Measurements from ENCODE around the gene PPP1R15A.

The PPP1R15A gene

DNA sequence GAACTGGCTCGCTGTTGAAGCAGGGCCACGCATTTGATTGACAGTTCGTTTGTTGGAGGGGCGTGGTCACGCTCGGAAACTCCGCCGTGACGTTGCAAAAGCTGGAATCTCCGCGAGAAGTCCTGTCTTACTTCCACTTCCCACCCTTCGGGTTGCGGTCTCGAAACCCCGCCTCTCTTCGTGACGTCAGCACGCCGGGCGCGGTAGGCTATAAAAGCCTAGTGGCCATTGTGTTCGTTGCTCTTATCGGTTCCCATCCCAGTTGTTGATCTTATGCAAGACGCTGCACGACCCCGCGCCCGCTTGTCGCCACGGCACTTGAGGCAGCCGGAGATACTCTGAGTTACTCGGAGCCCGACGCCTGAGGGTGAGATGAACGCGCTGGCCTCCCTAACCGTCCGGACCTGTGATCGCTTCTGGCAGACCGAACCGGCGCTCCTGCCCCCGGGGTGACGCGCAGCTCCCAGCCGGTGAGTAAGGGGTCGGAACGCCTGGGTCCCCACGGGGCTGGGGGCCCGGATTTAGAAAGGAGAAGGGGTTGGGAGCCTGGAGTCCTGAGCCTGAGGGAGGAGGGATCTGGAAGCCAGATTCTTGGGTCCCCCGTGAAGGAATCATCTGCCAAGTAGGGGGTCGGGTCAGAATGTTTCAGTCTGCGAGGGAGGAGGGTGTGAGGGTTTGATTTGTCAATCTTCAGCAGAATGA lies at the start of gene PPP1R15A:
Gene PPP1R15A, plus strand, starts transcription at position 240 of the 702 bp plus-strand sequence. CDS start 813 bp downstream, outside the sequence.
- peak within 1 kb of the TSS; percentile 73 for H3K4me3 ChIP-seq (ENCODE audit: low read length)
- peak; percentile 96 for DNase-seq (ENCODE audit: low read depth)
- TF ChIP-seq, protein P1, sequence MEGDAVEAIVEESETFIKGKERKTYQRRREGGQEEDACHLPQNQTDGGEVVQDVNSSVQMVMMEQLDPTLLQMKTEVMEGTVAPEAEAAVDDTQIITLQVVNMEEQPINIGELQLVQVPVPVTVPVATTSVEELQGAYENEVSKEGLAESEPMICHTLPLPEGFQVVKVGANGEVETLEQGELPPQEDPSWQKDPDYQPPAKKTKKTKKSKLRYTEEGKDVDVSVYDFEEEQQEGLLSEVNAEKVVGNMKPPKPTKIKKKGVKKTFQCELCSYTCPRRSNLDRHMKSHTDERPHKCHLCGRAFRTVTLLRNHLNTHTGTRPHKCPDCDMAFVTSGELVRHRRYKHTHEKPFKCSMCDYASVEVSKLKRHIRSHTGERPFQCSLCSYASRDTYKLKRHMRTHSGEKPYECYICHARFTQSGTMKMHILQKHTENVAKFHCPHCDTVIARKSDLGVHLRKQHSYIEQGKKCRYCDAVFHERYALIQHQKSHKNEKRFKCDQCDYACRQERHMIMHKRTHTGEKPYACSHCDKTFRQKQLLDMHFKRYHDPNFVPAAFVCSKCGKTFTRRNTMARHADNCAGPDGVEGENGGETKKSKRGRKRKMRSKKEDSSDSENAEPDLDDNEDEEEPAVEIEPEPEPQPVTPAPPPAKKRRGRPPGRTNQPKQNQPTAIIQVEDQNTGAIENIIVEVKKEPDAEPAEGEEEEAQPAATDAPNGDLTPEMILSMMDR (IDR thresholded peaks at IDR 0.05; ENCODE audit: insufficient read depth, low read depth, low read length, missing control alignments) = no peak

DNA sequence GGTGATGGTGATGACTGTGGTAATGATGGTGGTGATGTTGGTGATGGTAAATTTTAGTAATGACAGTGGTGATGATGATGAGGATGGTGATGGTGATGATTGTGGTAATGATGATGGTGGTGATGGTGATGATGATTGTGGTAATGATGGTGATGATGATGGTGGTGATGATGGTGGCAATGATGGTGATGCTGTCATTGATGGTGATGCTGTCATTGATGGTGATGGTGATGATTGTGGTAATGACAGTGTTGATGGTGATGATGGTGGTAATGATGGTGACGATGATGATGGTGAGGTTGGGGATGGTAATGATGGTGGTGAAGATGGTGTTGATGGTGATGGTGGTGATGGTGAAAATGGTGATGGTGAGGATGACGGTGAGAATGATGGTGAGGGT lies 49.7 kb upstream of the PPP1R15A start:
- TF ChIP-seq, protein P1 (IDR thresholded peaks at IDR 0.05; ENCODE audit: insufficient read depth, low read depth, low read length, missing control alignments) = no peak

DNA sequence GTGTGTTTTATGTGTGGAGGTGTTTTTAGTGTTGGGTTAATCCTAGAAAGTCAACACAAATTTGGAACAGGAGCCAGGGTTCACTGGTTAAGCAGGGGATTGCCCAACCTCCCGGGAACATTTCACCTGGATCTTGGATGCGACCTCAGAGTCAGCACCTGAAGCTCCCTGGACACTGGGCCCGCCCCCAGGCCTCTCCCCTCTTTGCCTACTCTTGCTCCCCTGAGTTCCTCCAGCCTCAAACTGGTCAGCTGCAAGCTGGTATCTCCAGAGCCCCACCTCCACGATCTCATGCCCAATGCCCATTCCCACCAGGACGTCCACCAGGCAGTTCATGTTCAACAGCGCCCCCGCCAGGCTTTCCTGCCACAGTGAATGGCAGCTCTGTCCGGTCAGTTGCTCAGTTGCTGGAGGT lies 45.6 kb upstream of the PPP1R15A start:
- H3K4me3 ChIP-seq (ENCODE audit: low read length) = no peak overlapping the region
- TF ChIP-seq, protein P1 (IDR thresholded peaks at IDR 0.05; ENCODE audit: insufficient read depth, low read depth, low read length, missing control alignments) = no peak
- no peak for DNase-seq (ENCODE audit: low read depth)

More for the DNA sequence above, 49.7 kb upstream of the PPP1R15A start:
- H3K4me3 ChIP-seq (ENCODE audit: low read length) = no peak overlapping the region
- DNase-seq (ENCODE audit: low read depth) = no peak

DNA sequence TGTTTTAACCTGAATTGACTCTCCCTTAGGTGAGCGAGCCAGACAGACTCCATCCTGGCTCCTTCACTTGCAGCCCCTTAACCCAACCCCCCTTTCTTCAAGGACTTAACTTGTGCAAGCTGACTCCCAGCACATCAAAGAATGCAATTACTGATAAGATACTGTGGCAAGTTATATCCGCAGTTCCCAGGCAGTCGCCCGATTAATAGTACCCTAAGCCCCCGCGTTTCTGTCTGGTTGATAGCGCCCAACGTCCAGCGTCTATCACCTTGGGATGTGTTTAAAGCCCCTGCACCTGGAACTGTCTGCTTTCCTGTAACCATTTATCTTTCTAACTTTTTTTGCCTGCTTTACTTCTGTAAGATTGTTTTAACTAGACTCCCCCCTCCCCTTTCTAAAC lies 42.1 kb upstream of the PPP1R15A start:
- no peak overlapping the region for H3K4me3 ChIP-seq (ENCODE audit: low read length)
- TF ChIP-seq, protein P1 (IDR thresholded peaks at IDR 0.05; ENCODE audit: insufficient read depth, low read depth, low read length, missing control alignments) = no peak
- no peak for DNase-seq (ENCODE audit: low read depth)

DNA sequence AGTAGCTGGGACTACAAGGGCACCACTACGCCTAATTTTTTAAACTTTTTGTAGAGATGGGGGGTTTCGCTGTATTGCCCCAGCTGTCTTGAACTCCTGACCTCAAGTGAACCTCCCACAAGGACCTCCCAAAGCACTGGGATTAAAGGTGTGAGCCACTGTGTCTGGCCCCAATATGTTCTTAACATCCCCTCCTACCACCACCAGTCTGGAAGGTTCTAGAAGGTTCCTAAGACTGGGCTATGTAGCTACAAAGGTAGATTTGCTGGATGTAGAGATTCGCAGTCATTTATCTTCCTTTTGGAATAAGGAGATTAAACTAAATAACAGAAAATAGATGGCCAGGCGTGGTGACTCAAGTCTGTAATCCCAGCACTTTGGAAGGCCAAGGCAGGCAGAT lies 41.3 kb upstream of the PPP1R15A start:
- TF ChIP-seq, protein P1 (IDR thresholded peaks at IDR 0.05; ENCODE audit: insufficient read depth, low read depth, low read length, missing control alignments) = no peak
- no peak overlapping the region for H3K4me3 ChIP-seq (ENCODE audit: low read length)
- DNase-seq (ENCODE audit: low read depth) = no peak

DNA sequence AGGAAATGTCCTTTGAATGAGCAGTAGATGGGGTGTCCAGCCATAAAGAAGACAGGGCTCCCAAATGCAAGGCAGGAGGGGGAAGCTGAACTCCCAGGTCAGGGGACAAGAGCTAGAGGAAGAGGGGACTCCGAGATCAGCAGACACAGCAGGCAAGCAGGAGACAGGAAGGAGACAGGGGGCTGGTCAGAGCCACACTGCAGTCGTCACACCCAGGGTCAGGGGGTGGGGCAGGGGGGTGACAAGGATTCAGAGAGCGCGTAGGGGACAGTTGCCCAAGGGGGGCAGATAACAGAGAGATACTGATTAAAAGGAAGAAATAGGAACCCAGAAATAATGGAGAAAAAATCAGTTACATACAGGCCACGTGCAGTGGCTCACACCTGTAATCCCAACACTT lies 39.2 kb upstream of the PPP1R15A start:
- no peak for DNase-seq (ENCODE audit: low read depth)
- TF ChIP-seq, protein P1 (IDR thresholded peaks at IDR 0.05; ENCODE audit: insufficient read depth, low read depth, low read length, missing control alignments) = no peak

DNA sequence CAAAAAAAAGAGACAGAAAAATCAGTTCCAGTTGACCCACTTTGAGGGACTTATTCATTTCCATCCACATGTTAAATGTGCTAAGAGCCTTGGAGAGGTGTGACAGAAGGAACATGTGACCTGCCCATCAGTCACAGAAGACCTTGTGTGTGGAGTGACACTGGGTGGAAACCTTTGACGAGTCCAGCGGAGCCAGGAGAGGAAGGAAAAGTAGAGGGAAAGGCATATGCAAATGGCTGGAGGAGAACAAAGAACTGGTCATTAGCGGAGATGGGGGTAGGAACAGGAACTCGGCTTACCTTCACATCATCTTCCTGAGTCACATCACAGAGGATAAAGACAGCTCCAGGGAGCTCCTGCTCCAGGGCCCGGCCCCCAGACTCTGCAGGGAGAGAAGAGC lies 38.2 kb upstream of the PPP1R15A start:
- TF ChIP-seq, protein P1 (IDR thresholded peaks at IDR 0.05; ENCODE audit: insufficient read depth, low read depth, low read length, missing control alignments) = no peak
- no peak overlapping the region for H3K4me3 ChIP-seq (ENCODE audit: low read length)
- DNase-seq (ENCODE audit: low read depth) = no peak

More for the DNA sequence above, 39.2 kb upstream of the PPP1R15A start:
- no peak overlapping the region for H3K4me3 ChIP-seq (ENCODE audit: low read length)
